ENCODE results near the gene APBA1. TPM values are rescaled to one million over a fixed set of nuclear protein-coding genes. Genes with fewer than 3 reads are reported as not detected.

The APBA1 gene
- polyA plus RNA-seq, 1 of the 3 experiments (the other 2 are of a cell fraction) = 3.1 TPM

GRCh38 chr9:69432623-69433022 is 239.5 kb downstream of the APBA1 start:
- H2AFZ ChIP-seq (ENCODE audit: low read depth) = no peak overlapping the region
- no peak for DNase-seq
- H3K4me3 ChIP-seq (ENCODE audit: low read depth in 2 of 2, low read length in 1 of 2) = no peak overlapping the region
- H3K9me3 ChIP-seq = no peaks in the 10 kb centered on the region
- peaks cover 4% of the 10 kb centered on the region for H3F3A ChIP-seq (replicated peaks; ENCODE audit: insufficient read depth)
- no peak overlapping the region for H3K9ac ChIP-seq
- no peaks in the 10 kb centered on the region for H3K9me2 ChIP-seq
- H3K4me1 ChIP-seq (ENCODE audit: control insufficient read depth in 1 of 2, insufficient read depth in 2 of 2, low read depth in 1 of 2, low read length in 1 of 2) = no peaks in the 10 kb centered on the region
- no peak overlapping the region for H3K27ac ChIP-seq (ENCODE audit: low read depth in 2 of 2, low read length in 1 of 2)
- H3K4me2 ChIP-seq = no peak overlapping the region
- no peaks in the 10 kb centered on the region for H3K36me3 ChIP-seq (replicated peaks in 1 of 2; ENCODE audit: control insufficient read depth in 1 of 2, insufficient read depth in 2 of 2, low read length in 1 of 2)
- POLR2A ChIA-PET = no interaction called here
- no peak for TF ChIP-seq CTCF (IDR thresholded peaks at IDR 0.05)
- no peak for TF ChIP-seq NRF1 (IDR thresholded peaks at IDR 0.05; ENCODE audit: low read depth, low read length)
- no peak for TF ChIP-seq FOXJ3 (CRISPR knock-in tag; IDR thresholded peaks at IDR 0.05)
- TF ChIP-seq NFIC (IDR thresholded peaks at IDR 0.05; ENCODE audit: borderline replicate concordance) = no peak
- no peak for TF ChIP-seq YY1 (IDR thresholded peaks at IDR 0.05; ENCODE audit: low read depth)
- no peak for TF ChIP-seq MXI1 (IDR thresholded peaks at IDR 0.05; ENCODE audit: low read depth, low read length)
- TF ChIP-seq FOXM1 (IDR thresholded peaks at IDR 0.05; ENCODE audit: low read depth) = no peak
- TF ChIP-seq USF1 (IDR thresholded peaks at IDR 0.05; ENCODE audit: borderline replicate concordance, low read depth) = no peak
- TF ChIP-seq POLR2AphosphoS5 (IDR thresholded peaks at IDR 0.05; ENCODE audit: low read depth, low read length) = no peak
- TF ChIP-seq ZBTB33 (IDR thresholded peaks at IDR 0.05; ENCODE audit: borderline replicate concordance, low read depth) = no peak
- no peak for TF ChIP-seq FOSL2 (IDR thresholded peaks at IDR 0.05; ENCODE audit: borderline replicate concordance, low read depth)
- no peak for TF ChIP-seq CHD2 (IDR thresholded peaks at IDR 0.05; ENCODE audit: low read length, partially characterized antibody)
- TF ChIP-seq REST (IDR thresholded peaks at IDR 0.05; ENCODE audit: low read depth, low read length) = no peak
- no peak for TF ChIP-seq JUND (IDR thresholded peaks at IDR 0.05)
- TF ChIP-seq RCOR1 (IDR thresholded peaks at IDR 0.05; ENCODE audit: low read length) = no peak
- H3K27me3 ChIP-seq (ENCODE audit: insufficient read depth) = no peaks in the 10 kb centered on the region
- H4K20me1 ChIP-seq (ENCODE audit: insufficient read depth) = no peaks in the 10 kb centered on the region
- no peaks in the 10 kb centered on the region for H3K79me2 ChIP-seq (ENCODE audit: insufficient read depth)
- WGBS (ENCODE audit: low lambda C conversion rate) = 89% methylated on average over 11 of the region's 11 CpGs
- CTCF ChIA-PET = interaction anchor here (1.1 to 3.0 kb wide), 3 partner anchors 10 to 487 kb away, joined by 3 to 17 read pairs (median 4); no protein-coding TSS in a partner anchor
